ENCODE data around the gene CACNA2D2.

DNA sequence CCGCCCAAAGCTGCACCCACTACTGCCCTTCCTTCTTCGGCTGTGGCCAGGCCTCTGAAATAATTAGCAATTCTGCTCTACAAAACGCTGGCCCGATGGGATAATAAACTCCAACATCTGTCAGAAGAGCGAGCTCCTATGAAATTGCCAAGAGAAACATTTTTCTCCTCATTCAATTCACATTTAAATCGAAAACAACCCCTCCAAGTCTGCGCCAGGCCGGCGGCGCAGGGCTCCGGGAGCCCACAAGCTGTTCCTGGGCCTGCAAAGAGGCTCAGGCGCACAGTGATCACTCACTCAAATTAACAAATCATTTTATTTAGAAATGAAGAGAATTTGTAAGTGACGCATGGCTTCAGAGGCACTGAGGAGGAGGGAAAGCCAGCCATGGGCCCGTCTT lies 88.8 kb downstream of the CACNA2D2 start:
- TF ChIP-seq, protein P1, sequence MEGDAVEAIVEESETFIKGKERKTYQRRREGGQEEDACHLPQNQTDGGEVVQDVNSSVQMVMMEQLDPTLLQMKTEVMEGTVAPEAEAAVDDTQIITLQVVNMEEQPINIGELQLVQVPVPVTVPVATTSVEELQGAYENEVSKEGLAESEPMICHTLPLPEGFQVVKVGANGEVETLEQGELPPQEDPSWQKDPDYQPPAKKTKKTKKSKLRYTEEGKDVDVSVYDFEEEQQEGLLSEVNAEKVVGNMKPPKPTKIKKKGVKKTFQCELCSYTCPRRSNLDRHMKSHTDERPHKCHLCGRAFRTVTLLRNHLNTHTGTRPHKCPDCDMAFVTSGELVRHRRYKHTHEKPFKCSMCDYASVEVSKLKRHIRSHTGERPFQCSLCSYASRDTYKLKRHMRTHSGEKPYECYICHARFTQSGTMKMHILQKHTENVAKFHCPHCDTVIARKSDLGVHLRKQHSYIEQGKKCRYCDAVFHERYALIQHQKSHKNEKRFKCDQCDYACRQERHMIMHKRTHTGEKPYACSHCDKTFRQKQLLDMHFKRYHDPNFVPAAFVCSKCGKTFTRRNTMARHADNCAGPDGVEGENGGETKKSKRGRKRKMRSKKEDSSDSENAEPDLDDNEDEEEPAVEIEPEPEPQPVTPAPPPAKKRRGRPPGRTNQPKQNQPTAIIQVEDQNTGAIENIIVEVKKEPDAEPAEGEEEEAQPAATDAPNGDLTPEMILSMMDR (conservative IDR thresholded peaks at IDR 0.05 in 1 of 2, IDR thresholded peaks at IDR 0.05 in 1 of 2; ENCODE audit: extremely low read depth in 1 of 2, insufficient read depth in 1 of 2, low read depth in 1 of 2, low read length in 2 of 2), result no peak
- TF ChIP-seq EZH2 (IDR thresholded peaks at IDR 0.05; ENCODE audit: borderline replicate concordance, low read length), result no peak

Data from mammary epithelial cell (primary cell).